ENCODE data around the gene OSMR.

DNA sequence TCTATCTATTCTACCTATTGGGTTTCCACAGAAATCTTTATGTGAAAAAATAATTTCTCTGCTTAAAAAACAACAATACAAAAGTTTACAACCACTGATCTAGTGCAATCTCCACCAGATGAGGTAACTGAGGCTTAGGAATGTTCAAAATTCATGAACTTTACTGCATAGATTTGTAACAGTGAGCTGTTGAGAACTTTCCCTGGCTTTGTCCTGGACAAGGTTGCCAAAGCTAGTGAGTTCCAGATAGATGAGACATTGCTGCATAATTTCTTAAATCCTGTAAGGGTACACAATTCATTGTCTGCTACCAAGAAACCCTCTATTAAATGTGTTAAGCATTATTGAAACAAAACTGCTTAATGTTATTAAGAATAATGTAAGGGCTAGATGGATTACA, 102.7 kb downstream of the OSMR start:
- TF ChIP-seq RAD21 (IDR thresholded peaks at IDR 0.05; ENCODE audit: low read length) = no peak
- TF ChIP-seq, protein P1, sequence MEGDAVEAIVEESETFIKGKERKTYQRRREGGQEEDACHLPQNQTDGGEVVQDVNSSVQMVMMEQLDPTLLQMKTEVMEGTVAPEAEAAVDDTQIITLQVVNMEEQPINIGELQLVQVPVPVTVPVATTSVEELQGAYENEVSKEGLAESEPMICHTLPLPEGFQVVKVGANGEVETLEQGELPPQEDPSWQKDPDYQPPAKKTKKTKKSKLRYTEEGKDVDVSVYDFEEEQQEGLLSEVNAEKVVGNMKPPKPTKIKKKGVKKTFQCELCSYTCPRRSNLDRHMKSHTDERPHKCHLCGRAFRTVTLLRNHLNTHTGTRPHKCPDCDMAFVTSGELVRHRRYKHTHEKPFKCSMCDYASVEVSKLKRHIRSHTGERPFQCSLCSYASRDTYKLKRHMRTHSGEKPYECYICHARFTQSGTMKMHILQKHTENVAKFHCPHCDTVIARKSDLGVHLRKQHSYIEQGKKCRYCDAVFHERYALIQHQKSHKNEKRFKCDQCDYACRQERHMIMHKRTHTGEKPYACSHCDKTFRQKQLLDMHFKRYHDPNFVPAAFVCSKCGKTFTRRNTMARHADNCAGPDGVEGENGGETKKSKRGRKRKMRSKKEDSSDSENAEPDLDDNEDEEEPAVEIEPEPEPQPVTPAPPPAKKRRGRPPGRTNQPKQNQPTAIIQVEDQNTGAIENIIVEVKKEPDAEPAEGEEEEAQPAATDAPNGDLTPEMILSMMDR (IDR thresholded peaks at IDR 0.05) = no peak
- TF ChIP-seq RXRA (IDR thresholded peaks at IDR 0.05; ENCODE audit: borderline replicate concordance, low read depth) = no peak
- no peak for TF ChIP-seq POLR2AphosphoS5 (IDR thresholded peaks at IDR 0.05; ENCODE audit: low read depth, low read length)
- TF ChIP-seq EZH2phosphoT487 (IDR thresholded peaks at IDR 0.05; ENCODE audit: borderline replicate concordance, low read depth) = no peak
- no peak for TF ChIP-seq CHD2 (IDR thresholded peaks at IDR 0.05; ENCODE audit: low read length, partially characterized antibody)
- TF ChIP-seq SMC3 (IDR thresholded peaks at IDR 0.05; ENCODE audit: low read depth, low read length) = no peak
- TF ChIP-seq RCOR1 (IDR thresholded peaks at IDR 0.05; ENCODE audit: low read length) = no peak
- TF ChIP-seq, protein P2, sequence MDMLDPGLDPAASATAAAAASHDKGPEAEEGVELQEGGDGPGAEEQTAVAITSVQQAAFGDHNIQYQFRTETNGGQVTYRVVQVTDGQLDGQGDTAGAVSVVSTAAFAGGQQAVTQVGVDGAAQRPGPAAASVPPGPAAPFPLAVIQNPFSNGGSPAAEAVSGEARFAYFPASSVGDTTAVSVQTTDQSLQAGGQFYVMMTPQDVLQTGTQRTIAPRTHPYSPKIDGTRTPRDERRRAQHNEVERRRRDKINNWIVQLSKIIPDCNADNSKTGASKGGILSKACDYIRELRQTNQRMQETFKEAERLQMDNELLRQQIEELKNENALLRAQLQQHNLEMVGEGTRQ (IDR thresholded peaks at IDR 0.05; ENCODE audit: borderline replicate concordance, low read depth, low read length) = no peak
- TF ChIP-seq, protein P3, sequence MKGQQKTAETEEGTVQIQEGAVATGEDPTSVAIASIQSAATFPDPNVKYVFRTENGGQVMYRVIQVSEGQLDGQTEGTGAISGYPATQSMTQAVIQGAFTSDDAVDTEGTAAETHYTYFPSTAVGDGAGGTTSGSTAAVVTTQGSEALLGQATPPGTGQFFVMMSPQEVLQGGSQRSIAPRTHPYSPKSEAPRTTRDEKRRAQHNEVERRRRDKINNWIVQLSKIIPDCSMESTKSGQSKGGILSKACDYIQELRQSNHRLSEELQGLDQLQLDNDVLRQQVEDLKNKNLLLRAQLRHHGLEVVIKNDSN (IDR thresholded peaks at IDR 0.05; ENCODE audit: borderline replicate concordance, low read depth) = no peak

Data from SK-N-SH (cell line).